ENCODE data around the gene FMO4.
"Not testable (repeated sequence)": the region's sequence is repeated elsewhere in the genome, so short reads cannot be mapped to it uniquely, and the experiment has no call there.

FMO4 gene, protein sequence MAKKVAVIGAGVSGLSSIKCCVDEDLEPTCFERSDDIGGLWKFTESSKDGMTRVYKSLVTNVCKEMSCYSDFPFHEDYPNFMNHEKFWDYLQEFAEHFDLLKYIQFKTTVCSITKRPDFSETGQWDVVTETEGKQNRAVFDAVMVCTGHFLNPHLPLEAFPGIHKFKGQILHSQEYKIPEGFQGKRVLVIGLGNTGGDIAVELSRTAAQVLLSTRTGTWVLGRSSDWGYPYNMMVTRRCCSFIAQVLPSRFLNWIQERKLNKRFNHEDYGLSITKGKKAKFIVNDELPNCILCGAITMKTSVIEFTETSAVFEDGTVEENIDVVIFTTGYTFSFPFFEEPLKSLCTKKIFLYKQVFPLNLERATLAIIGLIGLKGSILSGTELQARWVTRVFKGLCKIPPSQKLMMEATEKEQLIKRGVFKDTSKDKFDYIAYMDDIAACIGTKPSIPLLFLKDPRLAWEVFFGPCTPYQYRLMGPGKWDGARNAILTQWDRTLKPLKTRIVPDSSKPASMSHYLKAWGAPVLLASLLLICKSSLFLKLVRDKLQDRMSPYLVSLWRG

DNA sequence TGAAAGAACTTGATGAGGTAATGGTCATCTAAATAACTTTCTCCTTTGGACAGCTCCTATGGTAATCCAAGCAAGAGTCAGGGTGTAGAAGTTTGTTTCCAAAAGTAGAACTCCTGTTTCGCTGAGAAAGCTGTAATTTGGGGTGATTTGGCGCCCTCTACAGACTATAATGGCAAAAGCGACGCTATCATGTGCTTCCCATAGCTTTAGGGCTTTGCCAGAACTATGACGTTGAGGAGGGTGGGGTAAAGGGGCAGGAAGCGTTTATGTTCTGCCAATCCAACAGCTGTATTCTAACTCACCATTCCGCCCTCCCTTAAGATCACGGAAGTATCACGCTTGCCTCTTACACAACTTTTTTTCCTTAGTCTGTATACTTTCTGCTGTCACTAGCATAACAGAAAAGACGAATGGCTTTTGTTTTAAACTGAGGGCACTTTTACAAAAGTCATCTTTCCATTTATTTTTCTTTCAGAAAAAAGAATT, at the start of gene FMO4:
TSS of gene FMO4 (plus strand) at position 349 of the 486 bp plus-strand sequence. CDS start 5,643 bp downstream, outside the sequence.
- DNase-seq = peak; percentile 98

DNA sequence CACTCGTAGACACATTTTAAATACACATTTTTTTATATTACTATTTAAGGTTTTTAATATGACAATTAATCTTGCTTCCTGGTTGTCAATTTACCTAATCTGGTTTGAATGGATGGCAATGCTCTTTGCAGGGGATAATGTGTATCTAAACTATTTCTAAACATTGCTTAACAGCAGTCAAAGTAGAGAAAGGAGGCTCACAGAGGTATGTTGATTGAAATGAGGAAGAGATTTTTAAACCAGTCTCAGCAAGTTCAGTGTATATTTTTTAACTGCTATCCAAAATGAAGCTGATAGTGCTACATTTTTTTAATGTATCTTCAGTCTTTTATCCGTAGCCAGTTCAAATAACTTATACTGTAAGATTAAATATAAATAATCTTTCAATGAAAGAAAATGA, 48.3 kb upstream of the FMO4 start:
- DNase-seq = no peak

GRCh38 chr1:171266930-171267329, 47.1 kb upstream of the FMO4 start:
- no peak for DNase-seq

DNA sequence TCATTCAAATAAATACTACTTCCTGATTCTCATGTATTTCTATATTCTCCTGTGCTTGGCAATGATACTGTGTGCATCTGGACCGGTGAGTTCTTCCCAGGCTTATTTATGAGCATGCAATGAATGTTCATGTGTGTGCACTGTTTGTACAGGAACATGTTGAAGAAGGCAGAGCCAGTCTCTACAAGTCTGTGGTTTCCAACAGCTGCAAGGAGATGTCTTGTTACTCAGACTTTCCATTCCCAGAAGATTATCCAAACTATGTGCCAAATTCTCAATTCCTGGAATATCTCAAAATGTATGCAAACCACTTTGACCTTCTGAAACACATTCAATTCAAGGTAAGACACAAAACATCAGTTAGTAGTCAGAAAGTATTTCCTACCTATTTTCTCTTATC, 46.6 kb upstream of the FMO4 start:
- no peak for DNase-seq

- no peak for DNase-seq
These were observed 43.2 kb upstream of the FMO4 start for GRCh38 chr1:171270806-171271205.

GRCh38 chr1:171277534-171277933, 36.4 kb upstream of the FMO4 start:
- DNase-seq = no peak

- no peak for DNase-seq
These were observed 34.7 kb upstream of the FMO4 start for GRCh38 chr1:171279234-171279633.

DNA sequence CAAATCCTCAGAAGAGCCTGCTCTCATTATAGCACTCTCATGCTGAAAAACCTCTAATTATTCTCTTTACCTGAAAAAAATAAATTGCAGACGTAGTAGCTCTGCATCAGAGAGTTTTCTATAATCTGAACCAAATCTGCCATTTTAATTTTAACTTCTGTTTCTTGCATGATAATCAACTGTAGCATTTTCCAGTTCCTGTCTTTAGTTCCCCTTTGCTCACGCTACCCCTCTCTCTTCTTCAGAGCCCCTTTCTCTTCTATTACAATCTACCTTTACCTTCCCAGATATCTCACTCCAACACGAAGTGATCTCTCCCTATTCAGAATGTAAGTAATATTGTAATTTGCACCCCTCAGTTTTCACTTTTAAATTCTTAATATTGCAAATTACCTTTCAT, 34.3 kb upstream of the FMO4 start:
- DNase-seq = peak in 1 of 2 experiments; percentile 23

GRCh38 chr1:171280599-171280998, 33.4 kb upstream of the FMO4 start:
- DNase-seq = no peak

DNA sequence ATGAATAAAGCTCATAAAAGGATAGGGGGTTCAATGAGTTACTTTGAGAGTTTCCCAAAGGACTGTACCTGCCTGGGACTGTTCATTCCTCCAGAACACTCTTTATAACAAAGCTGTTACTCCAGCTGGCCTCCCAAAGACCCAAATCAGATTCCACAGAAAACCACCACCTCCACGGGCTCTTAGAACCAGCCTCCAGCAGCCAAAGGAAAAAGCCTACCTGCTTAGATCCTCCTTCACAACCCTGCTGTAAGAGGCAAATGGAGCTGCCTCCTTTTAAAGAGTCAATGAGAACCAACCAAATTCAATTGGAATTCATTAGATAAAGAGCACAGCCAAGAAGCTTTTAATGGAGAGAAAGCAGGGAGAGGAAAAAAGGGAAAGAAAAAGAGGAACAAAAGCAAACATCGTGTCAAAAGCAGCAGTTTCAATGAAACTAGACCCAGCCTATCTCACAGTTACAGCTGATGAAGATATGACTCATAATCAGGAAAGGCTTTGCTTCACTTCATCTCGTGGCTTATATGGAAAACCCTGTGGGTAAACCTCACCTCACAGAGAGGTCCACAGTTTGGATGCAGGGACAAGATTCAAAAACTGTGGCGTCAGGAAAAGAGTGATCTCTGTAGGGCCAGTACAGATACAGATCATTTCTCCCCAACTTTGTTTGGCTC, 27.8 kb upstream of the FMO4 start:
- peak; percentile 66 to 70 for DNase-seq

DNA sequence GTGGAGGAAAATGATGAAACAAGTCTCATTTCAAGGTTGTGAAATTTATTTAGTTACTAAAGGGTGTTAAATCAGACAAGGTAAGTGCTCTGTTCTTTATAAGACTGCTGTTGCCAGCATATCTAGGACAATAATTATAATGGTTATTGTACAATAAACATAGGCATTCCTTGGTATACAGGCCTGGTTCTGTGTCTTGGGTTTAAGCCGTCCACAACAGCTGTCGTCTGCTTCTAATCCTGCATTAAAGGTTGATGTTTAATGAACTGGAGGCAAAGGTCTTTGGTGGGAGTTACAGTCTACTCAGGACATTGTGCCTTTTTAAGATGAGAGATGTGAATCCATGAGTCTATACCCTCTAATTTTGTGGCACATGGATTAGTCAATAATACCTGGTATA, 23.4 kb upstream of the FMO4 start:
- DNase-seq = no peak

GRCh38 chr1:171292799-171293198, 21.2 kb upstream of the FMO4 start:
- DNase-seq = no peak

- not testable (repeated sequence) for DNase-seq
These were observed 18.6 kb upstream of the FMO4 start for GRCh38 chr1:171295383-171295782.

GRCh38 chr1:171295821-171296220, 18.2 kb upstream of the FMO4 start:
- no peak for DNase-seq

DNA sequence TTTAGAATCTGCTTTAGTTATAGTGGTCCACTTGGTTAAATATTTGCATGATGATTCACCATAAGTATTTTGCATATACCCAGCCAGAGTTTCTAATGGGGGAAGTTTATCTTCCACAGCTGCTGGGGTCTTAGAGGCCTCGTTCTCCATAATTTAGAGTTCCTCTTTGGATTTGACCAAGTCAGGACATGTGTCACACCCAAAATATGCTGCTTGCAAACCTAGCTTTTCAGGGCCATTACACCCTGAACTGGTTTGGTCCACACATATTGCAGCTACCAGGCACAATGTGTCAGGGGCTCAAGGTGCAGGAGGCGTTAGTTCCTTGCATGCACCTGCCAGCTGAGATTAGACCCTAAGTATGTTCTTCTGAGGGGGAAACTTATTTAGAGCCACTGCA, 17.1 kb upstream of the FMO4 start:
- DNase-seq = no peak

DNA sequence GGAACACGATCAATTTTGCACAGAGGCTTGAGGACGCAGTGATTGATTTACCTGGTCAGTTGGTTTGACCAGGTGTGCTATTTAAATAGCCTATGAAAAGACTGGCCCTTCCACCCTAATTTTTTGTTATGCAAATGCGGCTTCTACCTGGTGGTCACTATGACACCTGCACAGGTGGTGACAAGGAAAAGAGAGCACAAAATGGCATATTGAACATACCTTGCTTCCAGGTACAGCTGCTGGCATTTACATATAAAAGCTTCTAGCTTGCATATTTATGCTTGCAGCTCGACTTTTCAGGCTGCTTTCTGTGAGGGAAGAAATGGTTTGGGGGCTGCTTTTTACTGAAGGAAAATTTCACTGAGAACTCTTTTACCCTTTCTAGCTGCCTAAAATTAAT, 15.3 kb upstream of the FMO4 start:
- no peak for DNase-seq

DNA sequence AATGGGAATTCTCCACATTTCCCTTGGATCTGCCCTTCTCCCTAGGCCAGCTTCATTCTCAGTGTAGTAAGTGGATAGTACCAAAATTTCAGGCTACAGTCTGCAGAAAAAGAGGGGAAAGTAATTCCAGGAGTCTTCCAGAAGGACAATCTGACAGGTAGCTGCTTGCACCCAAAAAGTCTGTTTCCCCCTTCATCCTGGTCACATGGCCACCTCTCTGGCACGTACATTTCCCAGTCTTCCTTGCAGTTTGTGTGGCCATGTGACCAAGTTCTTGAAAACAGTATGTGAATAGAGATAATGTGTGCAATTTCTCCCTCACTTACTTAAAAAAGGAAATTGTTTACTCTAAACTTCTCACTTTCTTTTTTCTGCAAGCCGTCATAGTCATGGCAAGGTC, 14.6 kb upstream of the FMO4 start:
- DNase-seq = no peak

DNA sequence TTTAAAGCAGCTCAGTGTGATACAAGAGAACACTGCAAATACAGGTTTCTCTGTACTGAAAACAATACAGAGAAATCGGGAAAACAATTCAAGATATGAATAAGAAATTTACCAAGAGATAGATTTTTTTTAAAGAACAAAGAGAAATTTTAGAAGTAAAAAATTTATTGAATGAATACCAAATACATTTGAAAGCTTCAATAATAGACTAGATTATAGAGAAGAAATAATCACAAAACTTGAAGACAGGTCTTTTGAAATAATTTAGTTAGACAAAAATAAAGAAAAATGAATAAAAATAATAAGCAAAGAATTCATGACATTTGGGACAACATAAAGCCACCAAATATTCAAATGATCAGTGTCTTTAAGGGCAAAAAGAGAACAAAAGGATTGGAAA, 13.6 kb upstream of the FMO4 start:
- DNase-seq = no peak

DNA sequence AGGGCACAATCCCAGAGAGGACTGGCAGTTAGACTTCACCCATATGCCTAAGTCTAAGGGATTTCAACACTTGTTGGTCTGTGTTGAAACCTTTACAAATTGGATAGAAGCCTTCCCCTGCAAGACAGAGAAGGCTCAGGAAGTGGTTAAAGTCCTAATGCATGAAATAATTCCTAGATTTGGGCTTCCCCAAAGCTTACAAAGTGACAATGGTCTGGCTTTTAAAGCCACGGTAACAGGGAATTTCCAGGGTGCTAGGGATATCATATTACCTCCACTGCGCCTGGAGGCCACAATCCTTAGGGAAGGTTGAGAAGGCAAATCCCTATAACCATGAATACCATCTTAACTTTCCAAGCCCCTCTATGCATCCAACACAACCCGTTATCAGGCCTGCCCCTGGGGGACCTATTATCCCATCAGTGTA, 3.3 kb upstream of the FMO4 start:
- peak; percentile 1 to 11 for DNase-seq

- DNase-seq = no peak
These were observed 2.0 kb upstream of the FMO4 start for GRCh38 chr1:171311771-171312558.

DNA sequence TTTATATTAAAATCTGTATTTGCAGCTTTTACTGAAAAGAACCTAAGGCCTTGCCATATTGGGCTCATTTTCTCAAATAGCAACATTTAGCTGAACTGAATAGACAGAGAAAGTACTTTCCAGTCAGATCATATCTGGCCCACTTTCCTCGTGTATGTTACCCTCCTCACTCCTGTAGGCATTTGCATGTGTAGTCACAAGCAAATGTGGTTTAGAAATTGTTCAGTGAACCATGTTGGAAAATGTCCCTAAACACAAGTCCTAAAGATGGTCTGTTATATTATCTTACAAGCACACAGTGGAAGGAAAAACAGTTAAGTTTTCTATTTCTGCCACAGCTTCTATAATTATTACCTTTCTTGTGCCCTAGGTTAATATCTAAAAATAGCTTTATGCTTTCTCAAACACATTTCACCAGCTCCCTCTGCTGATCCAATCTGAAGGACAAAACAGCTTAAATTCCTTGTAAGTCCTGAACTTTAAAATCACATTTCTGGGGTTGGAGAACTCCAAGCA, 606 bp upstream of the FMO4 start:
- no peak for DNase-seq

DNA sequence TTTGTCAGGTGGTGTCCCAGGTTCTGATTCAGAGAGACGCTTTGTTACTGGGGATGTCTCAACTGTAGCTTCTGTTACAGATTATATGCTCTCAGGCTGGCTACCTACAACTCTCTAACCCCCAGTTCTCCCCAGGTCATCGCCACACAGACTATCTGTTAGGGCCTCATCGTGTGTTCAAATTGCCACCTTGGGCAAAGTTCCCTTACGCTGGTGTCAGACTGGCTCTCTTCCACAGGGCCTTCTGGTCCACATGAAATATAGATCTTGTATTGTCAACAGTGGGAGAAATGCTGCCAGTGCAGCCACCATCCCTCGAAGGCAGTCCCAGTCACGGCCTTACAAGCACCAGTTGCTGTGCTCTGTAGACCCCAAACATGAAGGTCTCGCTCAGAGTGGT, 15.3 kb downstream of the FMO4 start:
- no peak for DNase-seq
